ENCODE measurements around the gene PITPNB.

DNA sequence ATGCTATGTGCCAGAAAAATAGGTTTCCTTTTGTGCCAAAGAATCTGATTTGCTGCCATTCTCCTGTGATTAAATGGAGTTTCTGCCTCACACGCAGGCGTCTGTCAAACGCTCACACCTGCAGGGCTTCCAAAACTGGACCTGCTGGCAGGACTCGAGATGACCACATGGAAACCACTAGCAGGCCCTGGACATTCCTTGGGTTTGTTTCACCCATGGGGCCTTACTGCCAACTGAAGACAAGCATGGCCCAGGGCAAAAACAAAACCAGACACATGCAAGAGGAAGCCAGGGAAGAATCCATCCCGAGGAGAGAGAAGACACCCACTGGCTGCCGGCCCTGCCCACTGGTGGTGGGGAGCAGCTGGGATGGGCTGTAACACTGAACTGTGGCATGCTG, 61.6 kb downstream of the PITPNB start:
- TF ChIP-seq, protein P1, sequence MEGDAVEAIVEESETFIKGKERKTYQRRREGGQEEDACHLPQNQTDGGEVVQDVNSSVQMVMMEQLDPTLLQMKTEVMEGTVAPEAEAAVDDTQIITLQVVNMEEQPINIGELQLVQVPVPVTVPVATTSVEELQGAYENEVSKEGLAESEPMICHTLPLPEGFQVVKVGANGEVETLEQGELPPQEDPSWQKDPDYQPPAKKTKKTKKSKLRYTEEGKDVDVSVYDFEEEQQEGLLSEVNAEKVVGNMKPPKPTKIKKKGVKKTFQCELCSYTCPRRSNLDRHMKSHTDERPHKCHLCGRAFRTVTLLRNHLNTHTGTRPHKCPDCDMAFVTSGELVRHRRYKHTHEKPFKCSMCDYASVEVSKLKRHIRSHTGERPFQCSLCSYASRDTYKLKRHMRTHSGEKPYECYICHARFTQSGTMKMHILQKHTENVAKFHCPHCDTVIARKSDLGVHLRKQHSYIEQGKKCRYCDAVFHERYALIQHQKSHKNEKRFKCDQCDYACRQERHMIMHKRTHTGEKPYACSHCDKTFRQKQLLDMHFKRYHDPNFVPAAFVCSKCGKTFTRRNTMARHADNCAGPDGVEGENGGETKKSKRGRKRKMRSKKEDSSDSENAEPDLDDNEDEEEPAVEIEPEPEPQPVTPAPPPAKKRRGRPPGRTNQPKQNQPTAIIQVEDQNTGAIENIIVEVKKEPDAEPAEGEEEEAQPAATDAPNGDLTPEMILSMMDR (IDR thresholded peaks at IDR 0.05), result no peak
- no peak for TF ChIP-seq POLR2AphosphoS5 (IDR thresholded peaks at IDR 0.05)
- no peak for TF ChIP-seq POLR2A (IDR thresholded peaks at IDR 0.05)
- TF ChIP-seq EP300 (IDR thresholded peaks at IDR 0.05), result no peak

All from suprapubic skin (tissue), 4 donors.